Breast epithelium (tissue), 4 donors: Measurements from ENCODE around the gene NEK4. TPM values are rescaled to one million over a fixed set of nuclear protein-coding genes. Genes with fewer than 3 reads are reported as not detected.

Source experiments
- DNase-seq, 2 donors: peaks; one replicate each; pipeline ENCODE4 v3.0.0-alpha.2; 2019; ENCODE audit warnings: low spot score in 2 of 2
- H3K27ac ChIP-seq, 2 donors: fragments of 200-600 bp; sonication (generic) in 1 of 2; one replicate each; pipeline ENCODE4 v1.5.1; 2016 to 2019; ENCODE audit warnings: mild to moderate bottlenecking in 1 of 2
- H3K27me3 ChIP-seq, 2 donors: fragments of 200-600 bp; sonication (generic) in 1 of 2; one replicate each; pipeline versions ENCODE4 v1.5.1 to v1.6.0; 2017 to 2019; ENCODE audit warnings: control low read depth in 1 of 2, mild to moderate bottlenecking in 1 of 2
- H3K36me3 ChIP-seq: fragments of 200-600 bp; one replicate; pipeline ENCODE4 v1.5.1; 2019
- H3K4me1 ChIP-seq, 2 donors: fragments of 200-600 bp; sonication (generic); one replicate each; pipeline ENCODE4 v1.5.1; 2016 to 2019; ENCODE audit warnings: control low read depth in 1 of 2
- H3K4me3 ChIP-seq, 3 donors: fragments of 200-600 bp; sonication (generic); 1 replicate in 2 of 3; 2 replicates in 1 of 3; pipeline ENCODE4 v1.5.1; 2016 to 2019; ENCODE audit warnings: mild to moderate bottlenecking in 3 of 3, moderate library complexity in 2 of 3
- H3K9me3 ChIP-seq, 2 donors: fragments of 200-600 bp; sonication (generic) in 1 of 2; one replicate each; pipeline ENCODE4 v1.5.1; 2016 to 2019; ENCODE audit warnings: control low read depth in 1 of 2
- CTCF ChIP-seq, 3 donors: fragments of 450-650 bp; IDR thresholded peaks; one replicate each; pipeline ENCODE4 v1.5.1; 2016 to 2017; ENCODE audit warnings: antibody characterized with exemption in 3 of 3, mild to moderate bottlenecking in 3 of 3, moderate library complexity in 3 of 3
- POLR2A ChIP-seq: fragments of 450-650 bp; IDR thresholded peaks from one replicate; pipeline ENCODE4 v1.6.1; 2016; ENCODE audit warnings: antibody characterized with exemption, mild to moderate bottlenecking, moderate library complexity
- POLR2AphosphoS5 ChIP-seq, 3 donors: sonication (generic); formaldehyde crosslinking; IDR thresholded peaks; one replicate each; pipeline ENCODE4 v1.6.1; 2017; ENCODE audit warnings: antibody characterized with exemption in 3 of 3
- intact Hi-C: fragments of 100-400 bp; cut with DNase I; formaldehyde crosslinking; loops from one replicate; pipeline ENCODE4 v1.15.1; 2023; ENCODE audit warnings: low total_unique reads
- total RNA-seq, 3 donors: library from RNA; depleted of rRNA; stranded (reverse); fragments of >200 nt; gene quantifications; one replicate each; pipeline ENCODE4 v1.1.0, GENCODE V29; 2016

Gene NEK4
- total RNA-seq, 3 donors from 2014 or later: 16.5 to 32.4 (median 30.0) TPM

GRCh38 chr3:52724511-52724910 lies 46.2 kb downstream of the NEK4 start:
- no peak overlapping the region for H3K4me3 ChIP-seq
- H3K27ac ChIP-seq: no peak overlapping the region
- no peaks in the 10 kb centered on the region for H3K27me3 ChIP-seq
- TF ChIP-seq POLR2A (no peak), POLR2AphosphoS5 (IDR thresholded peaks at IDR 0.05) (no peak), CTCF (IDR thresholded peaks at IDR 0.05) (no peak)
- intact Hi-C loops: no loop called here
- H3K4me1 ChIP-seq: no peaks in the 10 kb centered on the region
- peaks cover 0 to 4% of the 10 kb centered on the region in 2 donors for H3K9me3 ChIP-seq
- DNase-seq: no peak
- no peaks in the 10 kb centered on the region for H3K36me3 ChIP-seq

GRCh38 chr3:52723935-52724334 lies 46.8 kb downstream of the NEK4 start:
- Histone ChIP-seq H3K36me3 (no peaks in the 10 kb centered on the region), H3K27me3 (no peaks in the 10 kb centered on the region), H3K4me3 (no peak overlapping the region), H3K4me1 (no peaks in the 10 kb centered on the region), H3K9me3 (peaks cover 0 to 4% of the 10 kb centered on the region in 2 donors), H3K27ac (no peak overlapping the region)
- no peak for TF ChIP-seq POLR2AphosphoS5 (IDR thresholded peaks at IDR 0.05)
- TF ChIP-seq POLR2A: no peak
- TF ChIP-seq CTCF (IDR thresholded peaks at IDR 0.05): no peak
- intact Hi-C loops: no loop called here
- DNase-seq: no peak

- Histone ChIP-seq H3K36me3 (no peaks in the 10 kb centered on the region), H3K4me1 (no peaks in the 10 kb centered on the region), H3K4me3 (no peak overlapping the region), H3K27ac (no peak overlapping the region), H3K9me3 (peaks cover 0 to 4% of the 10 kb centered on the region in 2 donors), H3K27me3 (no peaks in the 10 kb centered on the region)
- no peak for DNase-seq
- no peak for TF ChIP-seq POLR2A
- TF ChIP-seq POLR2AphosphoS5 (IDR thresholded peaks at IDR 0.05): no peak
- no peak for TF ChIP-seq CTCF (IDR thresholded peaks at IDR 0.05)
- intact Hi-C loops: no loop called here
Measured at GRCh38 chr3:52722491-52722890, 48.2 kb downstream of the NEK4 start.

GRCh38 chr3:52721730-52722008 lies 49.1 kb downstream of the NEK4 start:
- no peak for TF ChIP-seq CTCF (IDR thresholded peaks at IDR 0.05)
- no peak for TF ChIP-seq POLR2AphosphoS5 (IDR thresholded peaks at IDR 0.05)
- no peak for TF ChIP-seq POLR2A
- Histone ChIP-seq H3K27ac (no peak overlapping the region), H3K9me3 (peaks cover 0 to 4% of the 10 kb centered on the region in 2 donors), H3K4me1 (no peaks in the 10 kb centered on the region), H3K27me3 (no peaks in the 10 kb centered on the region), H3K36me3 (no peaks in the 10 kb centered on the region), H3K4me3 (no peak overlapping the region)
- intact Hi-C loops: no loop called here
- no peak for DNase-seq

GRCh38 chr3:52721002-52721729 lies 49.6 kb downstream of the NEK4 start:
- intact Hi-C loops: no loop called here
- no peaks in the 10 kb centered on the region for H3K27me3 ChIP-seq
- DNase-seq: no peak
- H3K4me3 ChIP-seq: no peak overlapping the region
- peaks cover 0 to 4% of the 10 kb centered on the region in 2 donors for H3K9me3 ChIP-seq
- no peaks in the 10 kb centered on the region for H3K36me3 ChIP-seq
- TF ChIP-seq POLR2AphosphoS5 (IDR thresholded peaks at IDR 0.05) (no peak), POLR2A (no peak), CTCF (IDR thresholded peaks at IDR 0.05) (no peak)
- H3K27ac ChIP-seq: no peak overlapping the region
- H3K4me1 ChIP-seq: no peaks in the 10 kb centered on the region
